C4-2B (cell line): ENCODE data around the gene DNAH6.

ENCODE experiments used
- H3K27ac ChIP-seq: fragments of 450-650 bp; 2 replicates; pipeline ENCODE4 v1.5.1; 2017
- ZFX ChIP-seq: fragments of 450-650 bp; IDR thresholded peaks from 2 replicates; pipeline ENCODE4 v1.6.1; 2017
- TF ChIP-seq, protein P1 (sequence below): fragments of 450-650 bp; conservative IDR thresholded peaks from 2 replicates; pipeline ENCODE4 v1.5.1; 2017; ENCODE audit warnings: mild to moderate bottlenecking

Gene DNAH6

DNA sequence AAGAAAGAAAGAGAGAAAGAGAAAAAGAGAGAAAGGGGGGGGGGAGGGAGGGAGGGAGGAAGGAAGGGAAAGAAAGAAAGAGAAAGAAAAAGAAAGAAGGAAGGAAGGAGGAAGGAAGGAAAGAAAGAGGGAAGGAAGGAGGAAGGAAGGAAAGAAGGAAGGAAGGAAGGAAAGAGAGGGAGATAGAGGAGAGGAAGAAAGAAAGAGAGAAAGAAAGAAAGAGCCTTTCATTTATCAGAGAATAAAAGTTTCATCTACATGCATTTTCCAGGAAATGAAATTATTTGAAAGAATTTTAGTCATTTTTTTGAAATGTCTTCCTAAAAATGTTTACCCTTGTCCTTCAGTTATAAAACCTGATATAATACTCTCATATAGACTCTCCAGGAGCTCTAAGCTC is 192.1 kb downstream of the DNAH6 start:
- H3K27ac ChIP-seq = no peak overlapping the region
- TF ChIP-seq ZFX = no peak
- TF ChIP-seq, protein P1, sequence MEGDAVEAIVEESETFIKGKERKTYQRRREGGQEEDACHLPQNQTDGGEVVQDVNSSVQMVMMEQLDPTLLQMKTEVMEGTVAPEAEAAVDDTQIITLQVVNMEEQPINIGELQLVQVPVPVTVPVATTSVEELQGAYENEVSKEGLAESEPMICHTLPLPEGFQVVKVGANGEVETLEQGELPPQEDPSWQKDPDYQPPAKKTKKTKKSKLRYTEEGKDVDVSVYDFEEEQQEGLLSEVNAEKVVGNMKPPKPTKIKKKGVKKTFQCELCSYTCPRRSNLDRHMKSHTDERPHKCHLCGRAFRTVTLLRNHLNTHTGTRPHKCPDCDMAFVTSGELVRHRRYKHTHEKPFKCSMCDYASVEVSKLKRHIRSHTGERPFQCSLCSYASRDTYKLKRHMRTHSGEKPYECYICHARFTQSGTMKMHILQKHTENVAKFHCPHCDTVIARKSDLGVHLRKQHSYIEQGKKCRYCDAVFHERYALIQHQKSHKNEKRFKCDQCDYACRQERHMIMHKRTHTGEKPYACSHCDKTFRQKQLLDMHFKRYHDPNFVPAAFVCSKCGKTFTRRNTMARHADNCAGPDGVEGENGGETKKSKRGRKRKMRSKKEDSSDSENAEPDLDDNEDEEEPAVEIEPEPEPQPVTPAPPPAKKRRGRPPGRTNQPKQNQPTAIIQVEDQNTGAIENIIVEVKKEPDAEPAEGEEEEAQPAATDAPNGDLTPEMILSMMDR = no peak

DNA sequence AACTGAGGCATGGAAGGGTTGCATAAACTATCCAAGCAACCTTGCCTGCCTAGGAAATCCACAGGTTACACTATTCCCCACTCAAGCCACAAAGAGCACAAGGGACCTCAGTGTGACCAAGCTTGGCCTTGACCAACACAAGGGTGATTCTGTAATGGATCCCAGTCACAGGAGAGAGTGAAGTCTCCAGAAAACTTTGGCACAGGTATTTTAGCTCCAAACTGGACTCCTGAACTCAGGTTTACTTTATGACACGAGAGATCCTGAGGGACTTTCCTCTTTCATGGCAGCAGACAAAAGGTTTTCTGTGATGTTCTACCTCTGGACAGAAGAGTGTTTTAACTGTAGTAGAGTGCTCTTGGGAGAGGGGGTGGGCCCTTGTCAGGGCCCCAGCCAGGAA is 195.4 kb downstream of the DNAH6 start:
- H3K27ac ChIP-seq = no peak overlapping the region

DNA sequence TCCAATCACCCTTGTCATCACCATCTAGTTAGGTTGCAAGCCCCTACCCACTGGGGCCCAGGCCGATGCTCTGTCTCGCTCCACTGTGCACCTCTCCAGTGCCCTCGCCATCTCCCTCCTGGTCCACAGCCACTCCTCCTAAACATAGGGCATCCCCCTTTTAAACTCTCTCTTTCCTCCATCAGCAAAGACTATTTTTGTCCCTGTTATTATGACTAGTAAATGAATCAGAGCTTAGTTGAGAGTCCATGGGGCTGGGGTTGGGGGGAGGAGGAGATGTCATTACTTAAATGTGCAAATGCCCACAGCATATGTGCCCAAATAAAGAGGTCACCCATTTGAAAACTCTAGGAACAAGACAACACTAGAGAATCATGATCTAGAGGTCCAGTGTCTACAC is 197.1 kb downstream of the DNAH6 start:
- no peak overlapping the region for H3K27ac ChIP-seq
- TF ChIP-seq, protein P1 = no peak
- no peak for TF ChIP-seq ZFX

More for the DNA sequence above, 195.4 kb downstream of the DNAH6 start:
- TF ChIP-seq ZFX = no peak
- TF ChIP-seq, protein P1 = no peak

DNA sequence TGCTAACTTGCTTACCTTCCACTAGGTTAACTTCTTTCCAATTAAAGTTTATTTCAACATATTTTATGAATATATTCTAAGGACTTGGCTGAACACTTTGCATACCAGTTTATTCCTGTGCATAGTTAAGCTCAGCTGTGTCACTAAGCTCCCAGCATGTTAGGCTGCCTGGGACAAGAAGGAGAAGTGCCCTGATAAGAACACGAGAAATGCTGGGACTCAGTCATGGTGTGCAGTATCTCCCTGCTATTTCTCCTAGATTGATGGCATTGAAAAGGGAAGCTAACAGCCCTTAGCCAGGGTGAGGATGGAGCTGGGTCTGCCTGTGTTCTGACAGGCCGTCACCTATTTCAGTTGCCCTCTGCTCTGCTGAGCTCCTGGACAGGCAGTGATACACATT is 200.3 kb downstream of the DNAH6 start:
- no peak for TF ChIP-seq ZFX
- TF ChIP-seq, protein P1 = no peak
- no peak overlapping the region for H3K27ac ChIP-seq

DNA sequence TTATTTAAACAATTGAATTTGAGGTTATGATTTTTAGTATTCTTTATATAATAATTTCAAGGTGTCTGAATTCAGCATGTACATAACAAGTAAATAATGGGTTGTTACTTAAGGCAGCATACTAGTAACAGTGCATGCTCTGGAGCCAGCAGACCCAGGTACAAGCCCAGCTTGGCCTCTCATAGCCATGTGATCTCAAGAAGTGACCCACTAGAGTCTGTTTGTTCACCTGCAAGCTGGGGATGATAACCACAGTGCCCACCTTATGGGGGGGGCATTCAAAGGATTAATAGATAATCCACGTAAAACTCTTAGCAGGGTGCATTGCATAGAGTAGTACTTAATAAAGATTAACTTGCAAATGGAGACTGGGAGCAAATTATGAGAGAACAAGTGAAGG is 201.0 kb downstream of the DNAH6 start:
- no peak overlapping the region for H3K27ac ChIP-seq
- TF ChIP-seq, protein P1 = no peak
- no peak for TF ChIP-seq ZFX

DNA sequence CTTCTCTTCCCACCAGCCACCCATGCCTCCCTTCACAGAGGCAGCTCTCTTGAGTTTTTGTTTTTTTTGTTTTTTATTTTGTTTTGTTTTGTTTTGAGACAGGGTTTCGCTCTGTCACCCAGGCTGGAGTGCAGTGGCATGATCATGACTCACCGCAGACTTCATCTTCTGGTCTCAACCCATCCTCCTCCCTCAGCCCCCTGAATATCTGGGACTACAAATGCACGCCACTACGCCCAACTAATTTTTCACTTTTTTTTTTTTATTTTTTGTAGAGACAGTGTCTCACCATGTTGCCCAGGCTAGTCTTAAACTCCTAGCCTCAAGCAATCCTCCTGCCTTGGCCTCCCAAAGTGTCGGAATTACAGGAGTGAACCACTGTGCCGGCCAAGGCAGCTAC is 203.1 kb downstream of the DNAH6 start:
- TF ChIP-seq, protein P1 = no peak
- no peak for TF ChIP-seq ZFX
- H3K27ac ChIP-seq = no peak overlapping the region

DNA sequence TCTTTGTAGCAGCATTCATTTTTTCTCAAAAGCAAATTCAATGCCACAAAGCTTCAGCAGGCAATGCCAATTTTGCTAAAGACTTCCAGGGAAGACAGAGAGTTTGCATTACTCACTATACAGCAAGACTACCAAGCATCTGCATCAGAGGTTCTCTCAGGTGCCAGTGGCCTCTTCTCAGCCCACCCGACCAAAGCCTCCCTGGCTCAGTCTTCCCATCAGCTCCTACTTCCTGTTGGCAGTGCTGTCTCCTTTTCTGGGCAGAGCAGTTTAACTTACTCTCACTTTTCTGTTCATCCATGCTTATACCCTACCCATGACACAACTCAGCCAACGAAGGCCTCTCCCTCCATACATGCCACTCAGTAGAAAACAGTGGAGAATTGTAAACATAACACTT is 207.5 kb downstream of the DNAH6 start:
- TF ChIP-seq, protein P1 = no peak
- no peak for TF ChIP-seq ZFX
- no peak overlapping the region for H3K27ac ChIP-seq
